ENCODE data around the gene CDKL1.
"Not testable (repeated sequence)": the region's sequence is repeated elsewhere in the genome, so short reads cannot be mapped to it uniquely, and the experiment has no call there.

The CDKL1 gene

DNA sequence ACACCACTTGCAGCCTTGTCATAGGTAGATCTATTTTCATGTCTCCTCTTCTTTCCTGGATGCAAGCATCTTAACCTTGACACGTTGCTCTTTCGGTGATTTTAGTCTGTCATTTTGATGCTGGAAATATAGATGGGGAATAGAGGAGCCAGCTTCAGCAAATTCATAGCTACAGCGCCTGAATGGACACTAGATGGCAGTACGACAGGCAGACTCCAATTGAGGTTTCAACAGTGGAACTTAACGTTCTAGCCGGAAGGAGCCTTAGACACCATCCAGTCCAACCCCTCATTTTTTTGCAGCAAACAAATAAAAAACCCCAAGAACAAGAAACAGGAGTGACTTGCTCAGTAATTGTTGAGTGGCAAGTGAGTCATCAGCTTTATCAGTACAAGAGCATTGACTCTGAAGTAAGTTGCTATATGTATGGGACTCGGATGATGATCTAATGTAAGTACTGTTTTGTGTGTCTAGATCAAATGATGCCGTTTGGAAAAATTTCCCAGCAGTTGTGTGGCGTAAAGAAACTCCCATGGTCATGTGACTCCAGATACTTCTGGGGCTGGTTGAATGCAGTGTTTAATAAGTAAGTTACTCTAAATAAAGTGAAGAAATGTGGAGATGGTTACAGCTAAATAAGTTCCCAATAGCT is 75.5 kb downstream of the CDKL1 start:
- DNase-seq, result peak in 1 of 2 experiments; percentile 64

DNA sequence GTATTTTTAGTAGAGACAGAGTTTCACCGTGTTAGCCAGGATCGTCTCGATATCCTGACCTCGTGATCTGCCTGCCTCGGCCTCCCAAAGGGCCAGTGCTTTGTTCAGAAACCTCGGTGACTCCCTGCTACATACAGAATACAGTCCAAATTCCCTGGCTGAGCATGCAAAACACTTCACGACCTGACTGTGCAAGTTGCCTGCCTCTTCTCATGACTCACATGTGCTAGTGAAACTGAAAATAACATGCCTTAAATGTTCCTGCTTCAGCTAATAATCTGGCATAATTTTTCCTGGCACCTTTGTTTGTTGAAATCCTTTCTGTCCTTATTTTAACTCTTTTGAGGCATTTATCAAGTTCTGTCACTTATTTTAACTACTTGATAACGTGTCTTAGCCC is 76.4 kb downstream of the CDKL1 start:
- DNase-seq, result no peak

DNA sequence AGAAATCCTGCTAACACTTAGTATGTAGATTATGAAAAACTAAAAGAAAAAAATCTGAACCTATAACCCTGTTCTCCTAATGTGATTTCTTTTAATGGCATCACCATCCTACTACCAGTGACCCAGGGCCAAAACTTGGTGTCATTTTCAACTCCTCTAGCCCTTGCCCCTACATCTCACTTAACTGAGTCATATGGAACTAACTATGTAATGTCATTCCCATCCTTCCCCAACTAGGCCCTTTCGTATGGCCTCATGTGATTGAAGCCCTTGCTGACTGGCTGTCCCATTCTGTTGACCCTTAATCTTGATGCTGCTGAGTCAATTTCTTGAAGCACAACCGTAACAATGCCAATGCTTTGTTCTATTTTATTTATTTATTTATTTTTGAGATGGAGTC is 77.0 kb downstream of the CDKL1 start:
- DNase-seq, result no peak

DNA sequence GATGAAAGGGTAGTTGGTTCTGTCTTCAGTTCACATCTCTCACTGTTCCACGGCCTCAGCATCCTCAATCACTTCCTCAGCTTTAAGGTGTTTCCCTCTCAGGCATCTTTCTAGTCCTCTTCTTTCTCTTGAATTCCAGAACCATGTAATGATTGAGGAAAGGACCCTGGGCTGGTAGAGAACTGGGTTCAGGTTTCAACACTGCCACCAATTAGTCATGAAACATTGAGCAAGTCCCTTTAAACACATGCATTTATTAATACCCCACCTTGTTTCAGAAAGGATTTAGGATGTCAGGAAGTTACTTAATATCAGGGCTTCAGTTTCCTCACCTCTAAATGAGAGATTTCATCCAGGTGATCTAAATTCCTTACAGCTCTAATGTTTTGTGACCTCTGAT is 77.4 kb downstream of the CDKL1 start:
- no peak for DNase-seq

DNA sequence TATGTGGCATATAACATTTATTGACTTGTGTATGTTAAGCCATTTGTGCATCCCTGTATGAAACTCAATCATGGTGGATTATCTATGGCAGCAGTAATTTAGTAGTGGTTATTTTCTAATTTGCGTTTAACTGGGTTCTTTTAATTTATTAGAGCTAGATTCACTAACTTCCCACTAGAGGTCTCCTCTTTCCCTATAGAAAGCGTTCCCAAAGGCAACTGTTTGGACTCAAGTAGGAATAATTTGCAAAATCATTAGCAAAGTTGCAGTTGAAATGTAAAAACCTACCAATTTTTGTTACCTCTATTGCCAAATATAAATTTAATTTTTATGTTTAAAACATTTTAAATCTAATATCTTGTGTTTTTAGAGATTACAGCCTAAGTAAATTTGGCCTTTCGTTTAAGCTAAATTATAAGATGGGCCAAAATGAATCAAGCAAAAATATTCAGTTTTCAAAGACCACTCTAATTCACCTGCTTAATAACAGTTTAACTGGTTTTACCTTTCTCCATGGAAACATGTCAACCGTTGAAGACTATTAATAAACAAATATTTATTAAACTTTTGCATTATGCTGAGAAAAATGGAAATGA is 78.6 kb downstream of the CDKL1 start:
- peak in 1 of 2 experiments; percentile 1 for DNase-seq

DNA sequence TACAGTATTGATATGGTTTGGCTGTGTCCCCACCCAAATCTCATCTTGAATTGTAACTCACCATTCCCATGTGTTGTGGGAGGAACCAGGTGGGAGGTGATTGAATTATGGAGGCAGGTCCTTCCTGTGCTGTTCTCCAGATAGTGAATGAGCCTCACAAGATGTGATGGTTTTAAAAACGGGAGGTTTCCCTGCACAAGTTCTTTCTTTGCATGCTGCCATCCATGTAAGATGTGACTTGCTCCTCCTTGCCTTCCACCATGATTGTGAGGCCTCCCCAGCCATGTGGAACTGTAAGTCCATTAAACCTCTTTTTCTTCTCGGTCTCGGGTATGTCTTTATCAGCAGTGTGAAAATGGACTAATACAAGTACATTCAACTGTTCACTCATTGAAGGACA is 82.6 kb downstream of the CDKL1 start:
- DNase-seq, result not testable (repeated sequence)

DNA sequence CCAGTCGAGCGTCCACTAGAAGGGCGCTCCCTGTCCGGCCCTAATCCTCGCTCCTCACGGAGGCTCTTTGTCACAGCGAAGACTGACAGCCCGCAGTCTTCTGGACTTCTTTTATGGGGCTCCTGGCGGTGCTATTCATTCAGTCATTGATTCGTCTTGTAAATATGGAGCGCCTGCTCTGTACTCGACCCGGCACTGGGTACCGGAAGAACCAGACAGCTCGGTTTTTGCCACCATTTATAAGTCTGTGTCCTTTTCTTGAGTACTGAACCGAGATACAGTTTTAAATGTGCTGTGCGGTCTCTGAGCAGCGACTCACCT is 84.0 kb downstream of the CDKL1 start:
- no peak for DNase-seq

DNA sequence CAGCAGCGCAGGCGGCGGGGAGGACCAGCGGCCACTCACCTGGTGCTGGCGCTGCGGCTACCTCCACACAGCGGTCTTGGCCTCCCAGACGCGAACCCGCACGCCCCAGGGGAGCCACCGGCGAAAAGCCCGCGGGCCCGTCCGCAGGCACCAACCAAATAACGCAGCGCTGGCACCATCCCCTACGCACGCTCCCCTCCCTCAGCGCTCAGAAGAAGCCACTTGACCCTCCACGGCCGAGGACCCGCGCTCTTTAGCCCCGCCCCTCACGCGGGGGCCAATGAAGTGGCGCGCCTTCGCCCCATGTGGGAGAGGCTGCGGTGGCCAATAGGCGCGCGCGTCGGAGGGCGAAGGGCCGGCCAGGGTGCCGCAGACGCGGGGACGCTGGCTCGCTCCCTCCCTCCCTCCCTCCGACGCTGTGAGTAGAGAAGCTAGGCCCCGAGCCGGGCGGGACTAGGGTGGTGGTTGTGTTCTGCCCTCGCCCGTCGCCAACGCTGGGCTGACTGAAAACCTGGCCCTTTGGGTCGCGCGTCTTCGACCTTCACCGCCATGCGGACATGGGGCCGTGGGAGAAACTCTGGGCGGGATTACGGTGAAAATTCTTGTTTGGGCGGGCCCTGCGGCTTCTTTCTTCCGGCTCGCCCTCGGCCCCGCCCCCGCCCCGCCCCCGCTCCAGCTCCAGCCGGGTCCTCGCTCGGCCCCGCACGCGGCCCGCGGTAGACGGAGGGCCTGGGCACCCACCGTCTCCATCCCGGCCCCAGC is 84.5 kb downstream of the CDKL1 start, which contains the start of the genes DMAC2L and L2HGDH:
DMAC2L (plus strand) TSS at position 353 of the 762 bp plus-strand sequence. CDS start 9,164 bp downstream, outside the sequence.
L2HGDH (minus strand) TSS at position 258 of the 762 bp plus-strand sequence; CDS start at position 179, 79 bp downstream.
- DNase-seq, result peak; percentile 64 to 73

DNA sequence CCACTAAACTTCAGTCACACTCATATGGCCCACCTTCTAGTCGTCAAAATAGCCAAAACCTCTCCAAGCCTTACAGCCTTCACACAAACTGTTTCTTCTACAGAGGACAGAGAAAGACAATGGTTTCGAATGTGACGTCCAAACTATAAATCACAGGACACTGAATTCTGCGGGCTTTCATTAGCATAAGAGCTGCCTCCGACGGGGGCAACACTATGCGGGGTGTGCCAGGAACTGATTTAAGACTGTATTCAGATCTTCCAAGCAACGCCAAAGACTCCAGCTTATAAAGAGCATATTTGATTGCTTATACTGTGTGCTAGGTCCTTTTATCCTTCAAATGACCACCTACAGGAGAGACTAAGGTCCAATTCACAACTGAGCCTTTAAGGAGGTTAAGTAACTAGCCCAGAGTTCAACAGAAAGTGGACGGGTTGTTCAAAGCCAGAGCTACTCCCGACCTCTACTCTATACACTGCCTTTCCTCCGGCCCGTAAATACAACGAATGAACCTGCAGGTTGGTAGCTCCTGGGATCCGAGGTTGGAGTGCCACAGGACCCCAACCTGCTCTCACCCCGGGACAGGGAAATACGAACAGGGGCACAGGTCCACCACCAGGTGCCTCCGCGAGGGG is 85.2 kb downstream of the CDKL1 start:
- DNase-seq, result no peak

DNA sequence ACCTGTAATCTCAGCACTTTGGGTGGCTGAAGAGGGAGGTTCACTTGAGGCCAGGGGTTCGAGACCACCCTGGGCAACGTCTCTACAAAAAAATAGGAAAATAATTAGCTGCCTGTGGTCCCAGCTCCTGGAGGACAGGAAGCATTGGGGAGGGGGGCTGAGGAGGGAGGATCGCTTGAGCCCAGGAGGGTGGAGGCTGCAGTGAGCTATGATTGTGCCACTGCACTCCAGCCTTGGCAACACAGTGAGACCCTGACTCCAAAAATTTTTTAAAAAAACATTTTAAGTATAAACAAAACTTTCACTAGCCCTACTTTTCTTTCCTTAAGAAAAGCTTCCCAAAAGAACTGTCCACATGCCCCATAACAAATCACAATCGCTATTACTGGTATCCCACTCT is 86.2 kb downstream of the CDKL1 start:
- DNase-seq, result no peak

DNA sequence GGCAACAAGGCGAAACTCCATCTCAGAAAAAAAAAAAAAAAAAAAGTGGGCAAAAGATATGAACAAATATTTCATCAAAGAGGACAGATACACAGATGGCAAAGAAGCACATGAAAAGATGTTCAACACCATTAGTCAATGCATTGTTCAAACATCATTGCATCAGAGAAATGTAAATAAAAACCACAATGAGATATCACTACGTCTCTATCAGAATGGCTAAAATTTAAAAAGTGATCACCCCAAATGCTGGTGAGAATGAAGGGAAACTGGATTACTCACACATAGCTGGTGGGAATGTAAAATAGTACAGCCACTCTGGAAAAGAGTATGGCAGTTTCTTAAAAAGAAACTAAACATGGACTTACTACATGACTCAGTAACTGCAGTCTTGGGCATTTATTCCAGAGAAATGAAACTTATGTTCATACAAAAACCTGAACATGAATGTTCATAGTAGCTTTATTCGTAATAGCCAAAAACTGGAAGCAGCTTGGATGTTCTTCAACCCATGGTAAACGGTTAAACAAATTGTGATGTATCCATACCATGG is 88.2 kb downstream of the CDKL1 start:
- DNase-seq, result no peak

DNA sequence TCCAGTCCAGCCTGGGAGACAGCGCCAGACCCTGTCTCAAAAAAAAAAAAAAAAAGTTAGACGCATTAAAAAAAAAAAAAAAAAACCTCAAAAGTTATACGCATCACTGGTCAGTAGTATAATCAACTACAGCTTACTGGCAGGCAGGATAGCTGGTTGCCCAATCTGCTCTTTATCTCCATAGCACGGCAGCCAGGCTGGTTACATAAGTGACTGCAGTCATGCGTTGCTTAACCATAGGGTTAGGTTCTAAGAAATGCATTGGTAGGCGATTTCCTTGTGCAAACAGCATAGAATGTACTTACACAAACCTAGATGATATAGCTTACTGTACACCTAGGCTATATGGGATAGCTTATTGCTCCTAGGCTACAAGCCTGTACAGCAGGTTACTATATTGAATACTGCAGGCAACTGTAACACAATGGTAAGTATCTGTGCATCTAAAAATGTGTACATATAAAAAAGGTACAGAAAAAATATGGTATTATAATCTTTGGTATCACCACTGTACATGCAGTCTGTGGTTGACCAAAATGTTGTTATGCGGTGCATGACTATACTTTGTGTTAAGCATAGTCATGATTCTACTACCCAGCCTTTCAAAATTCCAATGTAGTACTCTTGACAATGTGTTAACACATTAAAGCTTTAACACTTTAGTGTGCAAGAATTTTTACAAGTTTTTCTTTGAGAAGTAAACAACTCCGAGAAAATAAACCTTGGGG is 92.8 kb downstream of the CDKL1 start:
- no peak for DNase-seq

DNA sequence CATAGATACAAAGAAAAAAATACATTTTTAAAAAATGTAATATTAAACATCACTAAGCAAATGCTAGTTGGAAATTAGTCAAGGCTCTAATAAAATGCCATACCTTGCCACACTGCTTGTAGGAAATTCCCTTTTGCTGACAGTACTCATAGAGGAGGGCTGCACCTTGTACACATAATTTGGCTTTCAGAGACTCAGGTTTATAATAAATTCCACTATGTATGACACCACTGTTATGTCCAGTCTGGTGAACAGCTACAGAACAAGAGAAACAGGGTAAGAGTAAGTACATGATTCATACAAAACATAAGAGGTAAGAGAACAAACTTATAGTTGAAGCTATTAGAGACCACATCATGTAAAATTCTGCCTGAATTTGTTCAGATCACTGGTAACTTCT is 94.8 kb downstream of the CDKL1 start:
- no peak for DNase-seq

DNA sequence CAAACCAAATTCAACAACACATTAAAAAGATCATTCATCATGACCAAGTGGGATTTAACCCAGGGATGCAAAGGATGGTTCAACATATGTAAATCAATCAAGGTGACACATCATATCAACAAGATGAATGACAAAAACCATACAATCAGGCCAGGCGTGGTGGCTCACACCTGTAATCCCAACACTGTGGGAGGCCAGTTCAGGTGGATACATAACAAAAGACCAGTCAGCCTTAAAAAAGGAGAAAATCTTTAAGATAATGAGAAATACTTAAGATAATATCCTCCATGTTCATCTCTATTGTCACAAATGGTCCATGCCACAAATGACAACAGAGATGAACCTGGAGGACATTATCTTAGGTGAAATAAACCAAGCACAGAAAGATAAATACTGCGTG is 97.1 kb downstream of the CDKL1 start:
- no peak for DNase-seq

DNA sequence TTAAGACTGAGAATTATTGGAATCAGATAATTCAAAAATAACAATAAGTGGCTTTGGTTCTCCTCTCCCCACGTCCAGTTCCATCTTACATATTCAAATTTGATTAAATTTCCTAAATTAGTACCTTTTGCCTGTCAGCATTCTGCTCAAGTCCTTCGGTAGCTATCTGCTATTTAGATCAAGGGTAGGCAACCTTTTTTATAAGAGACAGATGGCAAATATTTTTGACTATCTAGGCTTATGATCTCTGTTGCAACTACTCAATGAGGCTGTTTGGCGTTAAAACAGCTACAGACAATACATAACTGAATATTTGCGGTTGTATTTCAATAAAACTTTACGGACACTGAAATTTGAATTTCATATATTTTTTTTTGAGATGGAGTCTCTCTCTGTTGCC is 106.4 kb downstream of the CDKL1 start:
- no peak for DNase-seq

DNA sequence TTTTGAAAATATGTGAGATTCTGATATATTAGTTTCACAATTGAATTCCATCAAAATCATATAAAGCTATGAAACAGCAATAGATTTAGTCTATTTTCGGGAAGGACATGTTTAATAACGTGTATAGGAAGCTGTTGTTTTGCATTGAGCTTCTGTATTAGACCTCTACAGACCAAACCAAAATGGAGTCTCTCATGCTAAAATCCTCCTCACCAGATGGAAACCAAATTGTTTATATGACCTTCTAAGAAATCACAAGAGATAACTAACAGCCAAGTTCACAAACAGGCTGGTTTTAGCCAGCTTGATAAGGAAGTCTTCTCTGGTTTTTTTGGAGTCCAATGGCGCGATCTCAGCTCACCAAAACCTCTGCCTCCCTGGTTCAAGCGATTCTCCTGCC is 108.5 kb downstream of the CDKL1 start:
- DNase-seq, result no peak

DNA sequence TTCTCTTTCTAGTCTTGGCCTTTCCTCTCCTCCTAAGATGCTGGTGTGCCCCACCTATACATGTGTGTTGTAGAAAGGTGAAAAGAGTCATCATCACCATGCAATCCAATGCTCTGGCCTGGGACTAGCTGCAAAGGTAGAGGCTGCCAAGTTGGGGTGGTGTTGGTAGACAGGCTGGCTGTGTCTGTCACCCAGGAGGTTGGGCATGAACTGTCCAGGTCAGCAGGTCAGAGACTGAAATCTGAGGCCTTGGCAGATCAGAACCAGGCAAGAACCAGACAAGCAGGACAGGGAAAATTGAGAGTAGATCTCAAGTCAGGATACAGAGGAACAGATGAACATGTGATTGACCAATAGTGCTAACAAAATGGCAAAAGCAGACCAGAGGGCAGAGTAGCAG is 110.8 kb downstream of the CDKL1 start:
- no peak for DNase-seq

All from cerebellar nuclear complex (tissue), 1 donor.